NCI-H524 treated with DMSO at 0.1 percent for 48 hours (cell line): Measurements from ENCODE around the gene LBR.

Experiments
- DNase-seq: peaks from one replicate; lab custom pipeline; 2025; lab: John Stamatoyannopoulos, UW

LBR gene

DNA sequence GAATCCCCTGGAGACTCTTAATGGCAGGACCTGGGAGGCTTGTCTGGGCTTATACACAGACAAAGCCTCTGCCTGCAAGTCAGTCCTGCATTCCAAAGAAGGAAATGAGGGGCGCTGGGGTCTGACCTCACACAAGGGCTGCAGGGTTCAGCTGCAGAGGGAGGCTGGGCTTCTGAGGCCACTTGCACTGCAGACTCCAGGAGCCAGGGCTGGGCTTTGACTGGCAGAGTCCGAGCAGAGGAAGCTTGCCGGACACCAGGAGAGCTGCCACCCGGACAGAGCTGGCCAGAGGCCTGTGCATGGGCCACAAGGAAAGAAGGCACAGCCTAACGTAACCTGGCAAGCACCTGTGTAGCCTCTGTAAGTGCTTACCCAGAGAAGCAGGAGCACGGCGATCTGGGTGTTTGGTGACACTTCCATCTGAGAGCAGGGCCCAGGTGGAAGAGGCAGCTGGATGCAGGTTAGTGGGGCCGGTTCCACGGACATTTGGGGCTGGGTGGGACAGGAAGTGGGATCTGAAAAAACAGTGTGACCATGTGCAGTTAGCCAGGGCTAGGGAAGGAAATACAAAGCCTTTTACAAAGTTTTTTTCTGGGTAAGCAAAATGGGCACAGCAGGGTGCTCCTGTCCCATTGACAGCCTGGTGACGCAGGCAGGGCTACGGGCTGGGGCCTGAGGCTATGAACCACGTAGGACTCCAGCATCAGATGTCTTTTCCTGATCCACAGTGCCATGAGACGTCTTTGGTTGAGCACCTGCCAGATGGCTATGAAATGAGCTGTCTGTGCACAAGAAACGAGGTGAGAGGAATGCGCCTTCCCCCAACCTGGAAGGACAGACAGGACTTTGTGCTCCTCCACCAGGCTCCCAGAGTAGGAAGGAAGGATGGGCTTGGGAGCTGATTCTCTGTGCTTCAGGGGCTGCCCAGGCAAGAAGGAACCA, 37.3 kb upstream of the LBR start:
- DNase-seq, result peak; percentile 41

DNA sequence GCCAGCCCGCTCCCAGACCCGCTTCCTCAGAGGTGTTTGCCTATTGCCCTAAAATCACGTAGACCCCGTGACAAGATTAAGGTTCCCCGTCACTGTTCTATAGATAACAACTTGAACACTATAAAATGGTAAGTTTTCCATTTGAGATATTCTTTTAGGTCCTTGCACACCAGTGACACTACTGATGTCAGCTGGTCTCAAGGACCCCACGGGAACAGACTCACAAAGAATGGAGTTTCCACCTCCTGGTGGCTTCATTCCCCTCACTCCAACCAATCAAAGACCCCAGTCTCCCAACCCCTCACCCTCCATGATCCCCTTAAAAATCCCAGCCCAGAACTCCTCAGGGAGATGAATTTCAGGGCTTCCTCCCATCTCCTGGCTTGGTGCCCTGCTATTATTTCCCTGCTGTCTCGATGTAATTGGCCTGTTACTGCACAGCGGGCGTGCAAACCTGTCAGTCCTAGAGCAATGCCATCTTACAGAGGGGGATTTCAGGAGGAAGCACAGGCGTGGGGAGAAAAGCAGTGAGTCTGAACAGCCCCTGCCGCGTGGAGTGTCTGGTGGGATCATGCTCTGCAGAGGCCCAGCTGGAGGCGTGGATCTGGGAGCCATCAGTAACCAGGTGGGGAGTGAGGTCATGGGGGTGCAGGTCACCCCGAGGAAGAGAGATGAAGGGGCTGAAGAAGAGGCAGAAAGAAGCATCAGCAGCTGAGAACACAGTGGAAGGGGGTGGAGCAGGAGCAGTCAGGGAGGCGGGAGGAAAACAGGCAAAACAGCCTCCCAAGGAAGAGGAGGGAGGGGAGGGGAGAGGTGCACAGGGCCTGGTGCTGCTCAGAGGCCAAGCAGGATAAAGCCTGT, 35.1 kb upstream of the LBR start:
- peak; percentile 55 for DNase-seq

DNA sequence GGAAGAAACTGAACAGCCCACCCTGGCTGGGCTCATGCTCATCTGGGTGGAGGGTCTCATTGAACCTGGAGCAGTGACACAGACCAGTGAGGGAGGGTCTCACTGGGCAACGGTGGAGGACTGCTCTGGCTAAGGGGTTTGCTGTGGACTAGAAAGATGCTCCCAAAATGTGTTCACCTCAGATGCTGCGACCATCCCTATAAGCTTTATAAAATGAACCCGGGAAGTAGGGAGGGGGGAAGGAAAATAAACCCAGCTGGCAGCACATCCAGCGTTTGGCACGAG, 34.5 kb upstream of the LBR start:
- DNase-seq, result no peak

GRCh38 chr1:225461533-225462428, 33.9 kb upstream of the LBR start:
- DNase-seq, result peak; percentile 23

DNA sequence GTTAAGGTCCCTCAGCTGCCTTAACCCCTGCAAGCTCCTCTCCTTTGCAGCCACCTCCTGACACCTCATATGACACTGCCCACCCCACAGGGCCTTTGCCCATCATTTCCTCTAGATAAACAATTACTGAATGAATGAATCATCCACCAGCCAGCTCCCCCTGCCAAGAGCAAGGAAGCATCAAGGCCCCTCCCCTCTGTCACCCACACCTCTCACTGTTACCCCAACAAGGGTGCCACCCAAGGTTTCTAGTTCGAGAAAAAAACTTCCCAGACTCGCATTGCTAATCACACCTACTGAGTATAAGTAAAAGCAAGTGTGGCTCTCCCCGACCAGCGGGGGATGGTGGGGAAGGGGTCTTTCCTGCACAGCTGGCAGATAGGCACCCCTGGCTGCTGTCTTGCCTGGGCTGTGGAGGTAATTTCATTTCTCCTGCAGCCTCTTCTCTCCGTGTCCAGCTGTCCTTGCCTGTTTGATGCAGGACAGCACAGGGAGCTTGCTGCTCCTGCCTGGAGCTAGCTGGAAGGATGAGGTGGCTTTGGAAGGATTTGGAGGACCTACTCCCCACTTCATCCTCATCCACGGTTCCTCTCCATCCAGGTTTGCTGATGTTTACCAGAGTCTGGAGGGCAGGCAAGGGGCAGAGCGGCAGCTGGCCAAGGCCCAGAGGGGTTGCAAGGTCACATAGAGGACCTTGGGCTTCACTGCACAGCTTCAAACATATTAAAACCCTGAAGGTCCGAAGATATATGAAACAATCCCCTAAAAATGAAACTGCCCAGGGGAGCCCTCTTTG, 33.1 kb upstream of the LBR start:
- no peak for DNase-seq

DNA sequence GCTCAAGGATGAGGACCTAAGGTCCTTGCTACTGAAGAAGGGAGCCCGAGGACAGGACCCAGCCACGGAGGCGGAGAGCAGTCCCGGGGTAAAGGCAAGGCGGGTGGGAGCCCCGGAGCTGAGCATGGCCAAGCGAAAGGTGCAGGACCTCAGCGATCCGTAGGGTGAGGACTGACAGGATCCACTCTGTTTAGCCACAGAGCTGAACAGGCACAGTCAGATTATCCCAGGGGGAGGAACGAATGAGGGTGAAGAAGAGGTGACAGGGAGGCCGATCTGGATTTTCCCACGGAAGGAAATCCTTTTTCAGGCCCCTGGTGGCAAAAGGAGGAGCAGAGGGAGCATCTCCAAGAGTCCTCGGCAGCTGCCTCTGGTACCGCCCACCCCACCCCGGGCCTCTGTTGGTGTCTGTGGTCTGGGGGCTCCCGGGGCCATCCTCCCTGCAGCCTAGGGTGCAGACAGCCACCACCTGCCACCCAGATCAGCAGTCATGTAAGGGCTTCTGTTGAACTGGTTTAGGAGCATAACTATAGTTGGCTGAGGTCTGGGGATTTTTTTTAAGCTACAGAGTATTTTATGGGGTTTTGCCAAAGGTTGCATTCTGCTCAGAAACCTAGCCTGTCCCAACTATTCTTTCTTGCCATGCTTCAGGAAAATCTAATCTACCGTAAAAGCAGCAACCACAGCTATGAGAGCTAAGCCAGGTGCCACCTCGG, 32.3 kb upstream of the LBR start:
- DNase-seq, result no peak

DNA sequence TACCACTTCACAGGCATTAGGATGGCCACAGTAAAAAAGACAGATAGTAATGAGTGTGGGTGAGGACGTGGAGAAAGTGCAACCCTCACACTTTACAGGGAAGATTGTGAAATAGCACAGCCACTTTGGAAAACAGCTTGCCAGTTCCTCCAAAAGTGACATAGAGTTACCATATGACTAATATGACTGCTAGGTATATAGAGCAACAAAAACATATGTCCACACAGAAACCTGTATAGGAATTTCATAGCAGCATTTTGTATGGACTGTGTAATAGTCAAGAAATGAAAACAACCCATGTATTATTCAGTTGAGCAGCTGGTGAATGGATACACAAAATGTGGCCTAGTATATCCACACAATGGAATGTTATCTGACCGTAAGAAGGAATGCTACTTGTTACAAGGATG, 30.4 kb upstream of the LBR start:
- DNase-seq, result no peak

GRCh38 chr1:225454733-225455132, 26.9 kb upstream of the LBR start:
- no peak for DNase-seq

- no peak for DNase-seq
Measured at GRCh38 chr1:225453797-225454648, 26.2 kb upstream of the LBR start.

DNA sequence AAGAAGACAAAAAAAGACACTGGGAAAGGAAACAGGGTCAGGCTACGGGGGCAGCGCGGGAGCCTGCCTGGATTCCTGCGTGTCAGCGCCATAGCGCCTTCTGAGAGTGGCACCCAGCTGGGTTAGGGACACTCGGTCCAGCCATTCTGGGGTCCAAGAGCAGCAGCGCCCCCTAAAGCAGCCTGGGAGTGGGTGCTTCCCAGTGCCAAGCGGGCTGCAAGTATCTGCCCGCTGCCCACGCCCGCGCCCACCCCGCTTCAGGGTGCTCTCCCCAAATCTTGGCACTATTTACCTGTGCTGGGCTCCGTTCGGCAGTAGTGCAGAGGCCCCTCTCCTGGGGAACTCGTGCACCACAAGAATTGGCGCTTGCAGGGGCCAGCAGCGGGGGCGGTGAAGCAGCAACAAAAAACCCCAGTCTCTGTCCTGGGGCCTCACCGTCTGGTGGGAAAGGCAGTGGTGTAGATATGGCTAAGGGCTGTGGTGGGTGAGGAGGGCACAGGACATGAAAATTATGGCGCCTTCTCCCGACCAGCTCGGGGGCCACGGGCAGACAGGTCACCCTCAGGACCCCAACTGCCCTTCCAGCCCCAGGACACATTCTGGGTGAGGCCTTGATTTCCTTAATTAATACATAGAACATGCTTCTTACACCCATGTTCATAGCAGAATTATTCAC, 24.1 kb upstream of the LBR start:
- DNase-seq, result no peak

- DNase-seq, result no peak
Measured at GRCh38 chr1:225451340-225451739, 23.5 kb upstream of the LBR start.

DNA sequence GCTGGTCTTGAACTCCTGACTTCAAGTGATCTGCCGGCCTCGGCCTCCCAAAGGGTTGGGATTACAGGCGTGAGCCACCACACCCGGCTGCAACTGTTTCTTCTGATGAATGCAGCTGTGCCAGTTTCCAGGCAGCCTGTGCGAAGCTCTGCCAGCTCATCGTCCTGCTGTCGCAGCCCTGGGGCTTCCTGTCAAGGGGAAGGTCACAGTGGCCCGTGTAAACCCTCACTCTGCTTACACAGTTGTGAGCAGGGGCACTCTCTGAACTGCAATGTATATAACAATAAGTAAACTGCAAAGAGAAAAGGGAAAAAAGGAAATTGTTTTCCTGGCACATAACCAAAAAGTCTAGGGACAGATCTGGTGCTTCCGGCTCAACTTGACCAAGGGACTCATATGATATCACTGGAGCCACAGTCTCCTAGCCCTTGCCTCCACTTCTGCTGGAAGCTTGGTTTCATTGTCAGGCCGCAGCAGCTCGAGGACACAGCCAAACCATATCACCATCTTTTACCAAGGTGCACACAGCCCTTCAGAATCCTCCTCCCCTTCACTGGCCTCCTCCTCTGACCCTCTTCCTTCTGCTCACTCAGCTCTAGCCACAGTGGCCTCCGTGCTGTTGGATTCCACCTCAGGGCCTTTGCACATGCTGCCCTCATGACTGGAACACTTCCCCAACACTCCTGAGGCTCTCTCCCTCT, 22.8 kb upstream of the LBR start:
- no peak for DNase-seq

DNA sequence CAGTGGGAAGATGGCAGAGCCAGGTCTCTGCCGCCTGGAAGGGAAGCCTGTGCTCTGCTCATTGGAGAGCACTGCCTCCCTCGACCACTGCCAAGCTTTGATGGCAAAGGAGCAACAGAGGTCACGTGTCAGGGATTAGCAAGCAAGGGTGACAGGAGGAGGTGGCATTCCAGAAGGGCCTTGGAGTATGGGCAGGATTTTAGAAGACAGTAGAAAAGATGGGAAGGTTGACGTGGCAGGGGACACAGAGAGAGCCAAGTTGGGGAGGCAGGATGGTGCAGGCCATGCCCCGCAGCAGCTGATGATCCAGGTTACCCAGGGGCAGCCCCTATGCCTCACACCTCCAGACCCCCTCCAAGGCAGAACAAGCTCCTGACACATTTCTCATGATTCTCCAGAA, 21.9 kb upstream of the LBR start:
- DNase-seq, result no peak

DNA sequence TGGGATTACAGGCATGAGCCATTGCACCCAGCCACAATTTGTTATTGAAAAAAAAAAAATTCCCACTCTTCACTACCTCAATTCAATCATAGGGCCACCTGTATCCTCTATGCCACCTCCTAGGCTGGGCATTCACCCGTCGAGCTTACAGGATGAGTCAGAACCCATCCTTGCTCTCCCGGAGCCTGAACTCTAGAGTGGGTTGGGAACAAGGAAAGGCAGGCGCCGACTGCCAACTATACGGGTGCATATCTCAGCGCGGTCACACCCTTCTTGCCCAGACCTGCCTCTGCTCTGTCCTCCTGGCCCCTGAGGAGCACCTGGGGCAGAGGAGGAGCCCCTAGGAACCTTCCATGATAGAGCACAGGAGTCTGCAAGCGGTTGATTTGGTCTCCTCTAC, 21.4 kb upstream of the LBR start:
- DNase-seq, result no peak

GRCh38 chr1:225448146-225448805, 20.4 kb upstream of the LBR start:
- no peak for DNase-seq

DNA sequence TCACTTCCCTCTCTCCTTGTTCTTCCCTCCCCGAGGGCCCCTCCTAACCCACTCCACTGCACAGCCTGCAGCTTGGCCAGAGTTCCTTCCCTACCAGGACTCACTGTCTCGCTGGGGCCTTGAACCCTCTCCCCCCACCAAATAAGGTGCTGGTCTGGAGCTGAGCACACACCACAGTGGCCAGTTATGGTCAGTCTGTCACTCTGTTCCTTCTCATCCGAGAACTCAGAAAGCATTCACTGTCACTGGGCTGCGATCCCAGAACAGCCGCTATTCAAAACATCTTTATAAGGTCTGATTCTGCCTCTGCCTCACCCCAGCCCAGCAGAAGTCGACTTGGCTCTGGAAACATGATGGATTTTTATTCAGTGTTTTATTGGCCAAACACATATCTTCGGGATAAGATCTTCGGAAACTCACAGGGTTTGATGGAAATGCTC, 19.8 kb upstream of the LBR start:
- DNase-seq, result no peak

DNA sequence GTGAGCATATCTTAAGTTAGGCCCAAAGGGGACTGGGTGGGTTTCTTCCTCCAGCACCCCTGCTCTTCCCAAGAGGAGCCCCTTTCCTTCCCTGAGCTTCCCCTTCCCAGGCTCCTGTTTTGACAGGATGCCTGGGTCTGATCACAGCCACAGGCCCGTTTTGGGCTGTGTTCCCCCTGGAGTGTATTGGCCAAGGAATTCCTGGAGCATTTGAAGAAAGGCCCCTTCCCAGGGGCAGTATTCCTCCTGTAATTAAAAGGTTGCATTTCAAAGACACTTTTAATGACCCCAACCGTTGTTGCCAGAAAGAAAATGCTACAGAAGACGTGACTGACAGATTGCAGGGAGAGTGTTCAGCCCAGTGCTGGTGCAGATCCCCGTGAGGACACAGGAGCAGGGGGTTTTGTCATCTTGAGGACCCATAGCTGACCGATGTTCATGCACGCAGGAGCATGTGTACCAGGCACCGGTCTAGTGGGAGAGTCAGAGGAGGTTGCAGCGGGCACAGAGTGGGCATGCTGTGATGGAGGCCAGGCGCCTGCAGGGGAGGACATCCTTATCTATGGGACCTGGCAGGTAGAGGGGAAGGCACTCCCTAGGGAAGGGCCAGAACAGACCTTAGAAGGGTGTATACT, 19.3 kb upstream of the LBR start:
- no peak for DNase-seq

GRCh38 chr1:225446595-225446960, 18.7 kb upstream of the LBR start:
- no peak for DNase-seq
